Kidney (tissue), 14 donors: ENCODE measurements around the gene SLC66A1. TPM values are rescaled to one million over a fixed set of nuclear protein-coding genes. Genes with fewer than 3 reads are reported as not detected.

Experiments
- DNase-seq, 5 donors: peaks; one replicate each; pipeline ENCODE4 v3.0.0-alpha.2; 2013 to 2020
- FAIRE-seq: peaks from 2 replicates; lab custom pipeline; 2012; peaks lifted over from hg19 to GRCh38; lab: Jason Lieb, UNC
- H3K27ac ChIP-seq, 2 donors: one replicate each; pipeline ENCODE4 v1.7.0; 2013; ENCODE audit warnings: low read depth in 2 of 2, low read length in 2 of 2, inconsistent platforms in 1 of 2
- H3K27me3 ChIP-seq: one replicate; pipeline ENCODE4 v1.7.1; 2013; ENCODE audit warnings: low read length, inconsistent platforms; ENCODE audit not compliant: control insufficient read depth, insufficient read depth
- H3K36me3 ChIP-seq, 3 donors: one replicate each; pipeline versions ENCODE4 v1.7.0 to v1.7.1; 2013; ENCODE audit warnings: low read length in 3 of 3, control low read depth in 1 of 3, inconsistent platforms in 1 of 3; ENCODE audit not compliant: insufficient read depth in 3 of 3, control insufficient read depth in 2 of 3
- H3K4me1 ChIP-seq, 3 donors: one replicate each; pipeline versions ENCODE4 v1.7.0 to v1.7.1; 2013; ENCODE audit warnings: low read length in 3 of 3, inconsistent platforms in 1 of 3, low read depth in 1 of 3; ENCODE audit not compliant: control insufficient read depth in 2 of 3, insufficient read depth in 2 of 3
- H3K4me3 ChIP-seq, 3 donors: one replicate each; pipeline versions ENCODE4 v1.7.0 to v1.8.1; 2013; ENCODE audit warnings: low read length in 3 of 3, control low read depth in 1 of 3, inconsistent platforms in 1 of 3
- H3K9ac ChIP-seq, 3 donors: one replicate each; pipeline versions ENCODE4 v1.7.0 to v1.7.1; 2013; ENCODE audit warnings: low read length in 3 of 3, control low read depth in 1 of 3, inconsistent platforms in 1 of 3
- H3K9me3 ChIP-seq, 3 donors: one replicate each; pipeline versions ENCODE4 v1.7.0 to v1.7.1; 2013; ENCODE audit warnings: low read length in 3 of 3, control low read depth in 1 of 3, inconsistent platforms in 1 of 3; ENCODE audit not compliant: control insufficient read depth in 2 of 3, insufficient read depth in 1 of 3
- intact Hi-C: fragments of 100-400 bp; cut with DNase I; formaldehyde crosslinking; loops from one replicate; pipeline ENCODE4 v1.11.1; 2022
- polyA plus RNA-seq: library from polyadenylated mRNA; stranded (reverse); fragments of 350-450 nt; fragmentation: Illumina TruSeq; extraction: RNeasy Lipid Tissue Mini Kit (QIAGEN cat#74804); gene quantifications from one replicate; pipeline ENCODE4 v1.2.3, GENCODE V29; 2014; ENCODE audit warnings: low read depth, low replicate concordance; ENCODE audit not compliant: insufficient read depth
- total RNA-seq: library from RNA; stranded (reverse); fragmentation: NEBNext Ultra II Directional; extraction: Animal tissue kit (Norgen Biotek cat#: 25700); gene quantifications from one replicate; pipeline ENCODE4 v1.2.1, GENCODE V29; 2021
- TF ChIP-seq, protein P1 (sequence below): IDR thresholded peaks from 3 replicates; pipeline ENCODE4 v1.5.1; 2012; ENCODE audit warnings: mild to moderate bottlenecking, moderate library complexity, borderline replicate concordance; ENCODE audit not compliant: insufficient read depth; ENCODE audit errors: extremely low read depth
- donor health status: control.
- donor health status: control.
- donor health status: control.
- donor health status: control.
- donor health status: control.
- donor health status: DM: yes; HTN: yes; CAD: no.
- donor health status: Normal renal cell carcinoma (clear cell type).

The SLC66A1 gene
- total and polyA plus RNA-seq, 2 donors from 2014 or later: 12.2 to 14.7 TPM

DNA sequence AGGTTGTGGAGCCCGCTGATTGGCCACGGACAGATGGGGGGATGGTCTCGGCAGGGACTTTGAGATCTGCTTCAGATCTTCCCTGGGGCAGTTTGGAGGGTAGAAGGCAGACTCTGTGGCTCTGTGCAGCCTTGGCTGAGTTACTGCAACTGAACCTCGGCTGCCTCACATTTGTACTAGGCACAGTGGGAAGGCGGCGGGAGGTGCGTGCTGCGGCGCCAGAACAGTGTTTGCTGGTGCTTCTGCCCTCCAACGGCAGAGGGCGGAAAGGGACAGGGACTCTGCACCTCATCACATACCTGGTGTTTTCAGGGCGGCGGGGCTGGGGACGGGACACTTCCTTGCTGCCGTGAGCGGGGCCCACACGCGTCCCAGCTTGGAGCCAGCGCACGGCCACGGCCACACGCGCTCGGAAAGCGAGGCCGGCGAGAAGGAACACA, 26.2 kb downstream of the SLC66A1 start:
- TF ChIP-seq, protein P1, sequence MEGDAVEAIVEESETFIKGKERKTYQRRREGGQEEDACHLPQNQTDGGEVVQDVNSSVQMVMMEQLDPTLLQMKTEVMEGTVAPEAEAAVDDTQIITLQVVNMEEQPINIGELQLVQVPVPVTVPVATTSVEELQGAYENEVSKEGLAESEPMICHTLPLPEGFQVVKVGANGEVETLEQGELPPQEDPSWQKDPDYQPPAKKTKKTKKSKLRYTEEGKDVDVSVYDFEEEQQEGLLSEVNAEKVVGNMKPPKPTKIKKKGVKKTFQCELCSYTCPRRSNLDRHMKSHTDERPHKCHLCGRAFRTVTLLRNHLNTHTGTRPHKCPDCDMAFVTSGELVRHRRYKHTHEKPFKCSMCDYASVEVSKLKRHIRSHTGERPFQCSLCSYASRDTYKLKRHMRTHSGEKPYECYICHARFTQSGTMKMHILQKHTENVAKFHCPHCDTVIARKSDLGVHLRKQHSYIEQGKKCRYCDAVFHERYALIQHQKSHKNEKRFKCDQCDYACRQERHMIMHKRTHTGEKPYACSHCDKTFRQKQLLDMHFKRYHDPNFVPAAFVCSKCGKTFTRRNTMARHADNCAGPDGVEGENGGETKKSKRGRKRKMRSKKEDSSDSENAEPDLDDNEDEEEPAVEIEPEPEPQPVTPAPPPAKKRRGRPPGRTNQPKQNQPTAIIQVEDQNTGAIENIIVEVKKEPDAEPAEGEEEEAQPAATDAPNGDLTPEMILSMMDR: peak; percentile 11
- peak; percentile 60 to 74 (median 65) for DNase-seq
- H3K27me3 ChIP-seq: no peaks in the 10 kb centered on the region
- H3K27ac ChIP-seq: no peak overlapping the region
- H3K9me3 ChIP-seq: no peaks in the 10 kb centered on the region
- H3K4me3 ChIP-seq: no peak overlapping the region
- peaks cover 0 to 4% (median 3%) of the 10 kb centered on the region in 3 donors for H3K36me3 ChIP-seq
- peaks cover 0 to 3% (median 0%) of the 10 kb centered on the region in 3 donors for H3K4me1 ChIP-seq
- H3K9ac ChIP-seq: no peak overlapping the region
- intact Hi-C loops: no loop called here
- FAIRE-seq: no peak

DNA sequence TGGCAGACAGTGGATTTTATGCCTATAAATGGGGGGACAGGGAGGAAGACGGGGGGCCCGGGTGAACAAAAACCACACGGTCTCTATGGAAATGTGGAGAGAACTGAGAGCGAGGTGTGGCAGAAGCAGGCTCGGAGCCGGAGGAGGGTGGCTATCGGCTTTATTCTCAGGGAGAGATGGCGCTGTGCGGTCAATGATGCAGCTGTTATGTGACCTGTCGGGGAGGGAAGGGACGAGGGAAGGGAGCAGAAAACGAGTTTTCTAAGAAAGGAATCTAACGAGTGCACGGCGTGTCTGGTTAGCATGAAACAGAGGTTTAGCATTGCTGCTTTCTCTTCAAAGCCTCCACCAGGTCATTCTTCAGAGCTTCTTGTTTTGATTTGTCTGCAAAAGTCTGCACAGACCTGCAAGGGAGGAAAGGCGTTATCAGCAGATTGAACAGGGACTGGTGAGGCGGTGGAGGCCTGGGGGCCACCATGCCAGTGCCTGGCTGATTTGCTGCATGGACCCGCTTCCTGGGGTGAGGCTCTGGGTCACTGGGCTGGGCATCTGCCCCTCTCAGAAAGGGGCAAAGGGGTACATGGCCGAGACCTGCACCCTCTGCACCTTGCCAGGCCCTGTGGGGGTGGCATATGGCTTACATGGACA, 27.2 kb downstream of the SLC66A1 start:
- peak in 3 of 5 donors; percentile 35 to 51 (median 36) for DNase-seq

DNA sequence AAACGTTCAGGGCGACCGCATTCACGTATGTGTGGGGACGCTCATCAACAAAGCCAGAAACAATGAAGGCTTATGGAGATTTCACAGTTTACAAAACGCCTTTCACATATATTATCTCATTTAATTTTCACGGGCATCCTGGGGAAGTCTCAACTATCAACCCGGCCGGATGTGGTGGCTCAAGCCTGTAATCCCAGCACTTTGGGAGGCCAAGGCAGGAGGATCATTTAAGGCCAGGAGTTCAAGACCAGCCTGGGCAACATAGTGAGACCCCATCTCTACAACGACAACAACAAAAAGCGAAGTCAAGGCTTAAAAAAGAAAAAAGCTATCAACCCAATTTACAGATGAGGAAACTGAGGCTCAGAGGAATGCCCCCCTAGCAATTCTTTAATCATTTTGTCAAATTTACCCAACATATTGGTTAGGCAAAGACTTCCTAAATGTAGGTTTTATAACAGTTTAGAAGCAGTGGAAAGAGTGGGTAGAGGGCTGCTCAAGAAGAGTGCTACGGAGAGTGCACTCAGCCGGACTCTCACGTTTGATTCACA, 28.3 kb downstream of the SLC66A1 start:
- H3K27me3 ChIP-seq: no peaks in the 10 kb centered on the region
- H3K9me3 ChIP-seq: no peaks in the 10 kb centered on the region
- peaks cover 0 to 14% (median 7%) of the 10 kb centered on the region in 3 donors for H3K36me3 ChIP-seq
- peaks cover 0 to 3% (median 0%) of the 10 kb centered on the region in 3 donors for H3K4me1 ChIP-seq
- H3K4me3 ChIP-seq: no peak overlapping the region
- no peak overlapping the region for H3K9ac ChIP-seq
- TF ChIP-seq, protein P1: no peak
- no peak for FAIRE-seq
- DNase-seq: no peak
- intact Hi-C loops: no loop called here
- H3K27ac ChIP-seq: no peak overlapping the region

More for the DNA sequence above, 27.2 kb downstream of the SLC66A1 start:
- Histone ChIP-seq H3K27me3 (no peaks in the 10 kb centered on the region), H3K9me3 (no peaks in the 10 kb centered on the region), H3K27ac (no peak overlapping the region), H3K9ac (no peak overlapping the region), H3K36me3 (peaks cover 0 to 10% (median 7%) of the 10 kb centered on the region in 3 donors), H3K4me3 (no peak overlapping the region), H3K4me1 (peaks cover 0 to 3% (median 0%) of the 10 kb centered on the region in 3 donors)
- intact Hi-C loops: no loop called here
- TF ChIP-seq, protein P1: no peak
- no peak for FAIRE-seq
